Measurements from ENCODE around the gene TBL1XR1.

TBL1XR1 gene

DNA sequence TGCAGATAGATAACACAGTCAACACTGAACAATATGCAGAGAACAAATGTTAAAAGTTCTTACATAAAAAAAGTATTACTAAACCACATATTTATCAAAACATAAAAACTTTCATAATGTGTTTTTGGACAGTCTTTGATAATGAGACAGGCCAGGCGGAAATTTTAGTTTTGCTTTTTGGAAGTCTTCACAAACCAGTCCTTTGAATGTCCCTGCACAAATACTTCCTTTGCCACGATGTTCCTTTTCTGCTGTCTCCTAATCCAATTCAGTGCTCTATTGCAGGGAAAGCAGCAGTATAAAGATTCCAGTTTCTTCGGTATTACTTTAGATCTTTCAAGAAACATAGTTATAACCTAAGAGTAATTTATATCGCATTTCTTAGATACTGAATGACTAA lies 135.9 kb downstream of the TBL1XR1 start:
- peak overlapping the region; percentile 35 for H3K4me3 ChIP-seq (ENCODE audit: insufficient read depth, low read length, poor library complexity, severe bottlenecking)
- H2AFZ ChIP-seq (ENCODE audit: low read depth, low read length, severe bottlenecking), result no peak overlapping the region
- H3K9me2 ChIP-seq (replicated peaks; ENCODE audit: insufficient read depth, low read length), result no peaks in the 10 kb centered on the region
- peaks cover 100% of the 10 kb centered on the region for H3K79me2 ChIP-seq (ENCODE audit: insufficient read depth, low read length)
- H3K9ac ChIP-seq (ENCODE audit: low read length), result peak overlapping the region; percentile 15
- peak overlapping the region; percentile 79 for H3K27ac ChIP-seq (ENCODE audit: low read depth, low read length)
- no peaks in the 10 kb centered on the region for H3K27me3 ChIP-seq (ENCODE audit: low read length)
- H3K9me3 ChIP-seq (ENCODE audit: insufficient read depth, low read length), result no peaks in the 10 kb centered on the region
- H3K36me3 ChIP-seq (ENCODE audit: low read length), result peaks cover 31% of the 10 kb centered on the region
- TF ChIP-seq, protein P1, sequence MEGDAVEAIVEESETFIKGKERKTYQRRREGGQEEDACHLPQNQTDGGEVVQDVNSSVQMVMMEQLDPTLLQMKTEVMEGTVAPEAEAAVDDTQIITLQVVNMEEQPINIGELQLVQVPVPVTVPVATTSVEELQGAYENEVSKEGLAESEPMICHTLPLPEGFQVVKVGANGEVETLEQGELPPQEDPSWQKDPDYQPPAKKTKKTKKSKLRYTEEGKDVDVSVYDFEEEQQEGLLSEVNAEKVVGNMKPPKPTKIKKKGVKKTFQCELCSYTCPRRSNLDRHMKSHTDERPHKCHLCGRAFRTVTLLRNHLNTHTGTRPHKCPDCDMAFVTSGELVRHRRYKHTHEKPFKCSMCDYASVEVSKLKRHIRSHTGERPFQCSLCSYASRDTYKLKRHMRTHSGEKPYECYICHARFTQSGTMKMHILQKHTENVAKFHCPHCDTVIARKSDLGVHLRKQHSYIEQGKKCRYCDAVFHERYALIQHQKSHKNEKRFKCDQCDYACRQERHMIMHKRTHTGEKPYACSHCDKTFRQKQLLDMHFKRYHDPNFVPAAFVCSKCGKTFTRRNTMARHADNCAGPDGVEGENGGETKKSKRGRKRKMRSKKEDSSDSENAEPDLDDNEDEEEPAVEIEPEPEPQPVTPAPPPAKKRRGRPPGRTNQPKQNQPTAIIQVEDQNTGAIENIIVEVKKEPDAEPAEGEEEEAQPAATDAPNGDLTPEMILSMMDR (IDR thresholded peaks at IDR 0.05; ENCODE audit: insufficient read depth, low read length, poor library complexity, severe bottlenecking), result no peak
- no peak for TF ChIP-seq EZH2phosphoT487 (conservative IDR thresholded peaks at IDR 0.05; ENCODE audit: low read length)
- no peaks in the 10 kb centered on the region; the same call in 1 of the 2 replicates for H4K20me1 ChIP-seq (ENCODE audit: low read depth, low read length)
- H3K4me2 ChIP-seq (ENCODE audit: low read depth, low read length, poor library complexity, severe bottlenecking), result peak overlapping the region; percentile 58
- peaks cover 67% of the 10 kb centered on the region for H3F3A ChIP-seq (ENCODE audit: insufficient read depth)

DNA sequence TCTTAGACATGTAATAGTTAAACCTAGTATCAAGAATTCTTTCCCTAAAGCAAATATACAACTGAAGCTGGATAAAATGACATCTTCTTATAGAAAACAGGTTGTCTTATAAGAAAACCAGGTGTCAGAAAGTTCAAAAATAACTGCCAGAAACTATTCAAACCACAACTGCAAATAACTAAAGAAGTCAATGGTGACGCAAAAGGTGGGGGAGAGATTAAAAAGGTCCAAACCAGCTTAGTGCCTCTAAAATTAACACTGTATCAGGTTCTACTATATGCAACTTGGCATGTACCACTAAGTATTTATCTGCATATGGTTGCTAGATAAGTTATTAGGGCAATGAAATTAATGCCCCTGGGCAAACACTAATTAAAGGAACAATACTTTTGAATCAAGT lies 136.8 kb downstream of the TBL1XR1 start:
- Histone ChIP-seq H3K9me2 (replicated peaks; ENCODE audit: insufficient read depth, low read length) (no peaks in the 10 kb centered on the region), H3K9me3 (ENCODE audit: insufficient read depth, low read length) (no peaks in the 10 kb centered on the region), H3K4me3 (ENCODE audit: insufficient read depth, low read length, poor library complexity, severe bottlenecking) (peak overlapping the region; percentile 35), H3K9ac (ENCODE audit: low read length) (peak overlapping the region; percentile 15; the same call in 1 of the 2 replicates), H3K27me3 (ENCODE audit: low read length) (no peaks in the 10 kb centered on the region), H4K20me1 (ENCODE audit: low read depth, low read length) (no peaks in the 10 kb centered on the region; the same call in 1 of the 2 replicates), H3K4me2 (ENCODE audit: low read depth, low read length, poor library complexity, severe bottlenecking) (peak overlapping the region; percentile 58), H3F3A (ENCODE audit: insufficient read depth) (peaks cover 71% of the 10 kb centered on the region), H3K36me3 (ENCODE audit: low read length) (peaks cover 31% of the 10 kb centered on the region), H2AFZ (ENCODE audit: low read depth, low read length, severe bottlenecking) (no peak overlapping the region), H3K27ac (ENCODE audit: low read depth, low read length) (peak overlapping the region; percentile 79), H3K79me2 (ENCODE audit: insufficient read depth, low read length) (peaks cover 100% of the 10 kb centered on the region)
- TF ChIP-seq EZH2phosphoT487 (conservative IDR thresholded peaks at IDR 0.05; ENCODE audit: low read length), result no peak
- TF ChIP-seq, protein P1 (IDR thresholded peaks at IDR 0.05; ENCODE audit: insufficient read depth, low read length, poor library complexity, severe bottlenecking), result no peak

DNA sequence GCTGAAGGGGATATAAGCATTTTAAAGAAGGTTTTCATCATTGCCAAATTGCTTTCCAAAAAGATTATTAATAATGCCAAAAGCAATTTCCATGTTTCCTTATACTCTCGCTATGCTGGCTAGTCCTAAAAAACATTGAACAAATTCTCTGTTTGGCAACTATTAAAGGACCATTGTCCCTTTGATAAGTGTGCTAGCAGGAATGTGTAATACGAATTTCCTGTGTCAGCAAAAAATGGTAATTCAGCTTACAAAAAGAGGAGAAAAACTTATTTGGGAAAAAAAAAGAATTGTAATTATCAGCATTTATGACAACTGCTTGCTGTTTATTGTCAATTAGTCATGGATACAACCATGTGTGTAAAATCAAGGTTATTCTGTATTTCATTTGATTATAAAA lies 138.6 kb downstream of the TBL1XR1 start:
- no peaks in the 10 kb centered on the region for H3K27me3 ChIP-seq (ENCODE audit: low read length)

More for the DNA sequence above, 138.6 kb downstream of the TBL1XR1 start:
- no peak overlapping the region for H3K4me3 ChIP-seq (ENCODE audit: insufficient read depth, low read length, poor library complexity, severe bottlenecking)
- no peak overlapping the region for H2AFZ ChIP-seq (ENCODE audit: low read depth, low read length, severe bottlenecking)
- peak overlapping the region; percentile 79; the same call in 1 of the 2 replicates for H3K27ac ChIP-seq (ENCODE audit: low read depth, low read length)
- no peak overlapping the region for H3K9ac ChIP-seq (ENCODE audit: low read length)
- peaks cover 65% of the 10 kb centered on the region for H3F3A ChIP-seq (ENCODE audit: insufficient read depth)
- no peaks in the 10 kb centered on the region for H4K20me1 ChIP-seq (ENCODE audit: low read depth, low read length)
- H3K4me2 ChIP-seq (ENCODE audit: low read depth, low read length, poor library complexity, severe bottlenecking), result no peak overlapping the region
- H3K79me2 ChIP-seq (ENCODE audit: insufficient read depth, low read length), result peaks cover 95% of the 10 kb centered on the region
- TF ChIP-seq, protein P1 (IDR thresholded peaks at IDR 0.05; ENCODE audit: insufficient read depth, low read length, poor library complexity, severe bottlenecking), result no peak
- no peak for TF ChIP-seq EZH2phosphoT487 (conservative IDR thresholded peaks at IDR 0.05; ENCODE audit: low read length)
- H3K9me3 ChIP-seq (ENCODE audit: insufficient read depth, low read length), result no peaks in the 10 kb centered on the region
- no peaks in the 10 kb centered on the region for H3K9me2 ChIP-seq (replicated peaks; ENCODE audit: insufficient read depth, low read length)
- H3K36me3 ChIP-seq (ENCODE audit: low read length), result peaks cover 25% of the 10 kb centered on the region
